GM12878 (cell line): ENCODE data around the gene RPS6KL1. TPM values are rescaled to one million over a fixed set of nuclear protein-coding genes. Genes with fewer than 3 reads are reported as not detected.

Experiments
- ATAC-seq: fragments of 200-7000 bp; cut with Tn5 transposase; 3 replicates; pipeline ENCODE4 v1.9.1; 2020; ENCODE audit warnings: mild to moderate bottlenecking, moderate library complexity
- BruUV-seq: library from RNA; stranded (reverse); fragments of 400-500 nt; replicated peaks from 2 replicates; lab custom pipeline; 2021; lab: Mats Ljungman, UMichigan
- CTCF ChIA-PET: fragments of 300-600 bp; sonication (Branson Sonifier 250); formaldehyde crosslinking; extraction: SDS; loops from one replicate; lab custom pipeline; 2021; ENCODE audit warnings: inconsistent platforms; lab: Yijun Ruan, JAX
- POLR2A ChIA-PET: fragments of 350-600 bp; formaldehyde crosslinking; extraction: SDS; loops from one replicate; lab custom pipeline; 2021; ENCODE audit warnings: inconsistent platforms; lab: Charles Lee
- RAD21 ChIA-PET: fragments of 300-600 bp; sonication (Branson Sonifier 250); formaldehyde crosslinking; loops from one replicate; lab custom pipeline; 2023; ENCODE audit warnings: antibody characterized with exemption; ENCODE audit not compliant: unreplicated experiment; lab: Charles Lee
- SMC1A ChIA-PET: fragments of 300-600 bp; sonication (Branson Sonifier 250); formaldehyde crosslinking; loops from one replicate; lab custom pipeline; 2023; ENCODE audit not compliant: unreplicated experiment, uncharacterized antibody; lab: Charles Lee
- DNase-seq: peaks from one replicate; pipeline ENCODE4 v3.0.0-alpha.2; 2011; ENCODE audit warnings: low read depth, low spot score
- FAIRE-seq: peaks from 3 replicates; lab custom pipeline; 2011; peaks lifted over from hg19 to GRCh38; lab: Jason Lieb, UNC
- H2AFZ ChIP-seq: 2 replicates; pipeline ENCODE4 v1.6.0; 2011; ENCODE audit warnings: low read depth, low read length, control low read depth; ENCODE audit not compliant: control insufficient read depth
- H3K27ac ChIP-seq: 2 replicates; pipeline ENCODE4 v1.5.1; 2011; ENCODE audit warnings: control low read depth; ENCODE audit not compliant: control insufficient read depth, insufficient read depth
- H3K27me3 ChIP-seq, 2 experiments: replicated peaks in 1 of 2; 2 replicates each; pipeline versions ENCODE4 v1.6.0 to v1.6.1; 2011; ENCODE audit warnings: low read length in 1 of 2; ENCODE audit not compliant: control insufficient read depth in 2 of 2, insufficient read depth in 2 of 2
- H3K36me3 ChIP-seq, 2 experiments: 2 replicates each; pipeline ENCODE4 v1.5.1; 2011; ENCODE audit warnings: low read length in 1 of 2; ENCODE audit not compliant: control insufficient read depth in 2 of 2, insufficient read depth in 2 of 2
- H3K4me1 ChIP-seq: 2 replicates; pipeline ENCODE4 v1.6.1; 2011; ENCODE audit warnings: mild to moderate bottlenecking, low read length, moderate library complexity, mixed read lengths; ENCODE audit not compliant: control insufficient read depth, insufficient read depth
- H3K4me2 ChIP-seq: 2 replicates; pipeline ENCODE4 v1.6.0; 2011; ENCODE audit warnings: control low read depth; ENCODE audit not compliant: control insufficient read depth, insufficient read depth
- H3K4me3 ChIP-seq: fragments of 200-600 bp; sonication (generic); 2 replicates; pipeline ENCODE4 v1.5.1; 2016
- H3K79me2 ChIP-seq: 2 replicates; pipeline ENCODE4 v1.6.0; 2011; ENCODE audit warnings: low read length; ENCODE audit not compliant: control insufficient read depth, insufficient read depth
- H3K9ac ChIP-seq: 2 replicates; pipeline ENCODE4 v1.8.0; 2011; ENCODE audit warnings: low read length, control low read depth, mixed read lengths; ENCODE audit not compliant: control insufficient read depth, insufficient read depth
- H3K9me3 ChIP-seq: replicated peaks from 3 replicates; pipeline ENCODE4 v1.5.1; 2011; ENCODE audit warnings: mild to moderate bottlenecking, low read length; ENCODE audit not compliant: control insufficient read depth, insufficient read depth
- H4K20me1 ChIP-seq: 2 replicates; pipeline ENCODE4 v1.6.0; 2011; ENCODE audit not compliant: control insufficient read depth, insufficient read depth
- BMI1 ChIP-seq: fragments of 450-650 bp; IDR thresholded peaks from 2 replicates; pipeline ENCODE4 v1.6.1; 2016; ENCODE audit warnings: mild to moderate bottlenecking, moderate library complexity, borderline replicate concordance
- CEBPB ChIP-seq, 2 experiments: fragments of 150-350 bp in 1 of 2; IDR thresholded peaks; 2 replicates each; pipeline ENCODE4 v1.6.1; 2012 to 2014; ENCODE audit warnings: low read depth in 2 of 2, low read length in 2 of 2, borderline replicate concordance in 1 of 2, inconsistent platforms in 1 of 2
- EED ChIP-seq: sonication (generic); IDR thresholded peaks from 2 replicates; pipeline ENCODE4 v1.6.1; 2016; ENCODE audit warnings: antibody characterized with exemption, low read depth
- HDAC2 ChIP-seq: fragments of 200-600 bp; sonication (generic); IDR thresholded peaks from 2 replicates; pipeline ENCODE4 v1.6.1; 2017
- IRF4 ChIP-seq: IDR thresholded peaks from 2 replicates; pipeline ENCODE4 v1.6.1; 2011; ENCODE audit warnings: low read depth, low read length
- LARP7 ChIP-seq: fragments of 450-650 bp; IDR thresholded peaks from 2 replicates; pipeline ENCODE4 v1.6.1; 2017; ENCODE audit warnings: mild to moderate bottlenecking
- MYB ChIP-seq: fragments of 150-350 bp; IDR thresholded peaks from 2 replicates; pipeline ENCODE4 v1.6.1; 2014; ENCODE audit warnings: mild to moderate bottlenecking, low read depth, low read length, borderline replicate concordance
- NFXL1 ChIP-seq: fragments of 450-650 bp; IDR thresholded peaks from 2 replicates; pipeline ENCODE4 v1.6.1; 2017; ENCODE audit warnings: antibody characterized with exemption, mild to moderate bottlenecking, borderline replicate concordance
- RFX5 ChIP-seq: IDR thresholded peaks from 2 replicates; pipeline ENCODE4 v1.6.1; 2011; ENCODE audit warnings: low read depth, low read length, improper control_type of control experiment
- SMC3 ChIP-seq: IDR thresholded peaks from 2 replicates; pipeline ENCODE4 v1.6.1; 2011; ENCODE audit warnings: low read length, improper control_type of control experiment, borderline replicate concordance
- SP1 ChIP-seq: IDR thresholded peaks from one replicate; pipeline ENCODE4 v1.6.1; 2011; ENCODE audit warnings: low read depth, low read length
- SREBF1 ChIP-seq: IDR thresholded peaks from 2 replicates; pipeline ENCODE4 v1.6.1; 2012; ENCODE audit warnings: mild to moderate bottlenecking, low read length
- STAT1 ChIP-seq: fragments of 450-650 bp; conservative IDR thresholded peaks from 2 replicates; pipeline ENCODE4 v1.6.1; 2014; ENCODE audit warnings: antibody characterized with exemption, mild to moderate bottlenecking
- TARDBP ChIP-seq: IDR thresholded peaks from 2 replicates; pipeline ENCODE4 v1.6.1; 2016; ENCODE audit warnings: borderline replicate concordance
- TCF12 ChIP-seq: IDR thresholded peaks from 2 replicates; pipeline ENCODE4 v1.6.1; 2011; ENCODE audit warnings: low read depth, mild to moderate bottlenecking, low read length
- YY1 ChIP-seq: IDR thresholded peaks from 2 replicates; pipeline ENCODE4 v1.6.1; 2011; ENCODE audit warnings: low read depth, mild to moderate bottlenecking, low read length
- ZBED1 ChIP-seq: IDR thresholded peaks from 2 replicates; pipeline ENCODE4 v1.6.1; 2016; ENCODE audit warnings: borderline replicate concordance
- ZZZ3 ChIP-seq: IDR thresholded peaks from 2 replicates; pipeline ENCODE4 v1.6.1; 2011; ENCODE audit warnings: low read depth; ENCODE audit not compliant: control insufficient read depth, insufficient read length
- WGBS: methylation state at CpG from one replicate; pipeline ENCODE4 v1.1.6; 2016; ENCODE audit warnings: low lambda C conversion rate; ENCODE audit not compliant: insufficient replicate concordance, insufficient coverage; ENCODE audit errors: missing lambda C conversion rate; 5-methylcytosine and 5-hydroxymethylcytosine counted together
- in situ Hi-C: fragments of 300-500 bp; cut with MboI; formaldehyde crosslinking; loops from 9 replicates; pipeline ENCODE4 v1.14.3; 2018; ENCODE audit warnings: mixed read lengths
- intact Hi-C: fragments of 100-400 bp; cut with micrococcal nuclease; formaldehyde crosslinking; loops from one replicate; pipeline ENCODE4 v1.14.2; 2022; ENCODE audit not compliant: unreplicated experiment
- polyA plus RNA-seq, 11 experiments: library from polyadenylated mRNA; depleted of rRNA in 4 of 11; unstranded in 6 of 11; stranded (reverse) in 5 of 11; fragments of >200 nt; fragmentation: Nextera tagmentation in 4 of 11; fragmentation: Illumina TruSeq in 1 of 11; extraction: Ambion mirVana in 4 of 11; extraction: Trizol in 1 of 11; gene quantifications; 1 replicate in 1 of 11; 2 replicates in 10 of 11; pipeline versions ENCODE4 v1.2.1 to v1.2.3, GENCODE V29; 2011 to 2016; ENCODE audit warnings: inconsistent platforms in 2 of 11, missing spikeins in 2 of 11, low read depth in 1 of 11
- total RNA-seq, 4 experiments: library from RNA; depleted of rRNA in 3 of 4; stranded (reverse); fragments of >200 nt in 3 of 4; fragmentation: Illumina TruSeq in 1 of 4; extraction: Trizol in 1 of 4; gene quantifications; 2 replicates each; pipeline versions ENCODE4 v1.2.1 to v1.2.3, GENCODE V29; 2013 to 2021
- TF ChIP-seq, protein P1 (sequence below): IDR thresholded peaks from 2 replicates; pipeline ENCODE4 v1.6.1; 2012; ENCODE audit warnings: improper control_type of control experiment, low read depth, low read length; ENCODE audit not compliant: insufficient replicate concordance

Gene RPS6KL1
- total and polyA plus RNA-seq, 10 of the 15 experiments (the other 5 are each of a cell fraction or from before 2014, with no cell fraction given): 0.04 to 4.2 (median 2.0) TPM

DNA sequence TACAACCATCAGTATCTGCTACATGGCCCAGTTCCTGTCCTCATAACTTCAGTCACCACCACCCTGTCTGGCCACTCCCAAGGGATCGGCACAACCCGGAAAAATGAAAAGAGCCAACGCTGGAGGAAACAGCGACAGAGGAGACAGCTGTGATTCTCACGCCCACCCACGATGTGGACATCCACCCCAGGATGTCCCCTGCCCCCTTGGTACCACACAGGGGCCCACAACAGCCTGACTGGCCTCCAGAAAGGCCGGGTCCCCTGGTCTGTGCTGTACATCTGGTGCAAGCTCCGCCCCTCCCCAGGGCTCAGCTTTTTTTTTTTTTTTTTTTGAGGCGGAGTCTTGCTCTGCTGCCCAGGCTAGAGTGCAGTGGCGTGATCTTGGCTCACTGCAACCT lies 12.5 kb downstream of the RPS6KL1 start:
- ATAC-seq (no peak), DNase-seq (no peak), FAIRE-seq (no peak)
- Histone ChIP-seq H3K79me2 (no peaks in the 10 kb centered on the region), H3K9ac (no peak overlapping the region), H3K27ac (no peak overlapping the region), H3K9me3 (no peaks in the 10 kb centered on the region), H3K27me3 (no peaks in the 10 kb centered on the region), H3K4me2 (no peak overlapping the region), H4K20me1 (no peaks in the 10 kb centered on the region), H2AFZ (no peak overlapping the region), H3K4me3 (no peak overlapping the region), H3K4me1 (no peaks in the 10 kb centered on the region), H3K36me3 (peaks cover under 1 to 4% of the 10 kb centered on the region in 2 experiments; a peak in 3 of 4 replicates)
- CTCF ChIA-PET: interaction anchor here (1.5 to 26.0 kb wide), 3 partner anchors 52 to 179 kb away, joined by 6 to 552 read pairs (median 9); no protein-coding TSS in a partner anchor
- SMC1A ChIA-PET: interaction anchor here (1.4 kb wide), 1 partner anchor 11 kb away, joined by 3 read pairs; no protein-coding TSS in a partner anchor
- RAD21 ChIA-PET: no interaction called here
- WGBS: 69% methylated on average over 10 of the region's 10 CpGs
- intact Hi-C loops (no loop called here), in situ Hi-C loops (no loop called here)
- no TSS peak for BruUV-seq
- TF ChIP-seq HDAC2: no peak
- TF ChIP-seq, protein P1, sequence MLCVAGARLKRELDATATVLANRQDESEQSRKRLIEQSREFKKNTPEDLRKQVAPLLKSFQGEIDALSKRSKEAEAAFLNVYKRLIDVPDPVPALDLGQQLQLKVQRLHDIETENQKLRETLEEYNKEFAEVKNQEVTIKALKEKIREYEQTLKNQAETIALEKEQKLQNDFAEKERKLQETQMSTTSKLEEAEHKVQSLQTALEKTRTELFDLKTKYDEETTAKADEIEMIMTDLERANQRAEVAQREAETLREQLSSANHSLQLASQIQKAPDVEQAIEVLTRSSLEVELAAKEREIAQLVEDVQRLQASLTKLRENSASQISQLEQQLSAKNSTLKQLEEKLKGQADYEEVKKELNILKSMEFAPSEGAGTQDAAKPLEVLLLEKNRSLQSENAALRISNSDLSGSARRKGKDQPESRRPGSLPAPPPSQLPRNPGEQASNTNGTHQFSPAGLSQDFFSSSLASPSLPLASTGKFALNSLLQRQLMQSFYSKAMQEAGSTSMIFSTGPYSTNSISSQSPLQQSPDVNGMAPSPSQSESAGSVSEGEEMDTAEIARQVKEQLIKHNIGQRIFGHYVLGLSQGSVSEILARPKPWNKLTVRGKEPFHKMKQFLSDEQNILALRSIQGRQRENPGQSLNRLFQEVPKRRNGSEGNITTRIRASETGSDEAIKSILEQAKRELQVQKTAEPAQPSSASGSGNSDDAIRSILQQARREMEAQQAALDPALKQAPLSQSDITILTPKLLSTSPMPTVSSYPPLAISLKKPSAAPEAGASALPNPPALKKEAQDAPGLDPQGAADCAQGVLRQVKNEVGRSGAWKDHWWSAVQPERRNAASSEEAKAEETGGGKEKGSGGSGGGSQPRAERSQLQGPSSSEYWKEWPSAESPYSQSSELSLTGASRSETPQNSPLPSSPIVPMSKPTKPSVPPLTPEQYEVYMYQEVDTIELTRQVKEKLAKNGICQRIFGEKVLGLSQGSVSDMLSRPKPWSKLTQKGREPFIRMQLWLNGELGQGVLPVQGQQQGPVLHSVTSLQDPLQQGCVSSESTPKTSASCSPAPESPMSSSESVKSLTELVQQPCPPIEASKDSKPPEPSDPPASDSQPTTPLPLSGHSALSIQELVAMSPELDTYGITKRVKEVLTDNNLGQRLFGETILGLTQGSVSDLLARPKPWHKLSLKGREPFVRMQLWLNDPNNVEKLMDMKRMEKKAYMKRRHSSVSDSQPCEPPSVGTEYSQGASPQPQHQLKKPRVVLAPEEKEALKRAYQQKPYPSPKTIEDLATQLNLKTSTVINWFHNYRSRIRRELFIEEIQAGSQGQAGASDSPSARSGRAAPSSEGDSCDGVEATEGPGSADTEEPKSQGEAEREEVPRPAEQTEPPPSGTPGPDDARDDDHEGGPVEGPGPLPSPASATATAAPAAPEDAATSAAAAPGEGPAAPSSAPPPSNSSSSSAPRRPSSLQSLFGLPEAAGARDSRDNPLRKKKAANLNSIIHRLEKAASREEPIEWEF: no peak
- TF ChIP-seq CEBPB (IDR thresholded peaks at IDR 0.05; ENCODE audit: borderline replicate concordance in 1 of 2, low read depth in 2 of 2, low read length in 2 of 2): no peak
- no peak for TF ChIP-seq TCF12
- no peak for TF ChIP-seq IRF4
- no peak for TF ChIP-seq EED
- no peak for TF ChIP-seq MYB
- TF ChIP-seq SMC3: no peak
- no peak for TF ChIP-seq NFXL1
- TF ChIP-seq SP1: no peak
- no peak for TF ChIP-seq SREBF1
- no peak for TF ChIP-seq YY1
- TF ChIP-seq LARP7: no peak
- TF ChIP-seq BMI1: no peak
- TF ChIP-seq STAT1: no peak
- TF ChIP-seq TARDBP: no peak
- no peak for TF ChIP-seq RFX5
- TF ChIP-seq ZZZ3: no peak
- no peak for TF ChIP-seq ZBED1
- POLR2A ChIA-PET: no interaction called here
